DND-41 (cell line): ENCODE measurements around the gene CRAMP1.

Experiments
- CTCF ChIP-seq: IDR thresholded peaks from 2 replicates; pipeline ENCODE4 v1.5.1; 2012; ENCODE audit warnings: borderline replicate concordance, low read length, moderate library complexity, mild to moderate bottlenecking; ENCODE audit not compliant: poor library complexity, severe bottlenecking; ENCODE audit errors: extremely low read depth
- EZH2 ChIP-seq: IDR thresholded peaks from 3 replicates; pipeline ENCODE4 v1.6.1; 2012; ENCODE audit warnings: borderline replicate concordance, low read depth, mild to moderate bottlenecking, moderate library complexity, low read length, inconsistent platforms; ENCODE audit not compliant: severe bottlenecking

- TF ChIP-seq CTCF, result no peak
- no peak for TF ChIP-seq EZH2
Observed at GRCh38 chr16:1678500-1679098, 66.4 kb downstream of the CRAMP1 start.
